IPS DF 6.9 (cell line): ENCODE results near the gene TPBGL.

Source experiments
- DNase-seq: peaks from one replicate; pipeline ENCODE4 v3.0.0-alpha.2; 2013; ENCODE audit warnings: low read depth, low spot score
- H3K27ac ChIP-seq: one replicate; pipeline ENCODE4 v1.5.1; 2013; ENCODE audit warnings: low read length, control low read depth
- H3K27me3 ChIP-seq: 2 replicates; pipeline ENCODE4 v1.6.1; 2013; ENCODE audit warnings: mild to moderate bottlenecking, low read length; ENCODE audit not compliant: control insufficient read depth, insufficient read depth
- H3K36me3 ChIP-seq: 2 replicates; pipeline ENCODE4 v1.6.1; 2013; ENCODE audit warnings: low read length; ENCODE audit not compliant: control insufficient read depth, insufficient read depth
- H3K4me1 ChIP-seq: 2 replicates; pipeline ENCODE4 v1.6.1; 2013; ENCODE audit warnings: low read length; ENCODE audit not compliant: control insufficient read depth, insufficient read depth
- H3K4me3 ChIP-seq: 2 replicates; pipeline ENCODE4 v1.5.1; 2013; ENCODE audit warnings: mild to moderate bottlenecking, low read length
- H3K9me3 ChIP-seq: 2 replicates; pipeline ENCODE4 v1.6.1; 2013; ENCODE audit warnings: low read length, inconsistent platforms; ENCODE audit not compliant: control insufficient read depth, insufficient read depth
- WGBS: extraction: QIAGEN DNeasy Blood & Tissue Kit; methylation state at CpG from one replicate; pipeline ENCODE4 v1.1.7; 2013; ENCODE audit warnings: mixed read lengths, missing lambda C conversion rate; ENCODE audit not compliant: insufficient read length, insufficient coverage; 5-methylcytosine and 5-hydroxymethylcytosine counted together

The TPBGL gene

DNA sequence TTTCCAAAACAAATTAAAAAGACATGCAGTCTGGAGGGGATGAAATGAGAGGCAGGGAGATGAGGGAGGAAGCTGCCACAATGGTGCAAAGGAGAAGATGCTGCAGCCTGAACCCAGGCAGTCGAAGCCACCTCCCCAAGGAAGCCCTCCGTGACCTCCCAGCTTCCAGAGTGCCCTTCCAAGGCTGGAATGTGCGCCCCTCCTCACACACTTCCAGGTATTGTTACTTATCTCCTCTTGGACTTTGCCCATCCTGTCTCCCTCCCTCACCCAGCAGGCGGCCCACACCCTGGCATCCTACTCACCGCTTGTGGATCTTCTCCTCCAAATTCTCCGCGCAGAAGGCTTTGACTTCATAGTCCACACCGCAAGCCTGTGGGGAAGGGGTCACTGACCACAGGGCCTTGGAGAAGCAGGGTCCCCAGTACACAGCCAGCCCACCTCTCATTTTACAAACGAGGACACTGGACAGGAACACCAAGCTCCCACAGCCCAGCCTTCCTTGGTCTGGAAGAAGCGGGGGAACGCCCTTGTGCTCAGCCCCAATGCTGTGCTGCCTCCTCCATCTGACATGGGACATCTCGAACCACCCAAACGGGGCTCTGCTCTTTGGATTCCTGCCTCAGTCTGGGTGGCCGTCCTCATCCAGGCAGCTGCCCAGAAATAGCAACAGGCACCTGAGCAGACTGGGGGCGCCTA, 40.3 kb downstream of the TPBGL start:
- Histone ChIP-seq H3K27ac (no peak overlapping the region), H3K36me3 (peaks cover 4% of the 10 kb centered on the region; the same call in 1 of the 2 replicates), H3K27me3 (no peaks in the 10 kb centered on the region), H3K9me3 (no peaks in the 10 kb centered on the region), H3K4me3 (no peak overlapping the region), H3K4me1 (peaks cover 2% of the 10 kb centered on the region)
- no peak for DNase-seq
- WGBS, result no CpG with 5 or more reads among the region's 15 CpGs

DNA sequence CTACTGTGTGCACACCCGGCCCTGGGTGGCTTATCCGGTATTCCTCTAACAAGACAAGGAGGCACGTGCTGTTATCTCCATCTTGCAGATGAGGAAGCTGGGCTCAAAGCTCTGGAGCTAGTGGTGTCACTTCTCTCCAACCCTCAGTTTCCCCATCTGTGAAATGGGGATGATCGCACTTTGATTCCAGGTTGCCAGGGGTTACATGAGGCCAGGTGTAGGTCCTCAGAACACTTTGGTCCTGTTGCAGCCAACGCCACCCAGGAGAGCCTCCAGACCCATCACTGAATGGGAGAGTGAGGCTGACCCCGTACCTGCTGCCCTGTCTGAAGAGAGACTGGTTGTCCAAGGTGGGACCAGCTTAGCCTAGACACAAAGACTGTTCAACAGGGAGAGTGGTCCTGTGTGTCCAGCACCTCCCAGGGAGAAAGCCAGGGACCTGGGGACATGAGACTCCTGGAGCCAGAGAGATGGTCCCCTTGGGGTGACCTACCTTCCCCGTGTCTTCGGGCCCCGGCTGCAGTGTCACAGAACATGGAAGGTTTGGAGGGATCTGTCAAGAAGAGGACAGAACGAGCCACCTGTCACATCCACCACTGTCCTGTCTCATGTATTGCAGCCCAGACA, 41.0 kb downstream of the TPBGL start:
- Histone ChIP-seq H3K4me3 (no peak overlapping the region), H3K27me3 (no peaks in the 10 kb centered on the region), H3K36me3 (peaks cover 4% of the 10 kb centered on the region; the same call in 1 of the 2 replicates), H3K9me3 (no peaks in the 10 kb centered on the region), H3K27ac (no peak overlapping the region), H3K4me1 (peaks cover 2% of the 10 kb centered on the region)
- no peak for DNase-seq
- no CpG with 5 or more reads among the region's 10 CpGs for WGBS

DNA sequence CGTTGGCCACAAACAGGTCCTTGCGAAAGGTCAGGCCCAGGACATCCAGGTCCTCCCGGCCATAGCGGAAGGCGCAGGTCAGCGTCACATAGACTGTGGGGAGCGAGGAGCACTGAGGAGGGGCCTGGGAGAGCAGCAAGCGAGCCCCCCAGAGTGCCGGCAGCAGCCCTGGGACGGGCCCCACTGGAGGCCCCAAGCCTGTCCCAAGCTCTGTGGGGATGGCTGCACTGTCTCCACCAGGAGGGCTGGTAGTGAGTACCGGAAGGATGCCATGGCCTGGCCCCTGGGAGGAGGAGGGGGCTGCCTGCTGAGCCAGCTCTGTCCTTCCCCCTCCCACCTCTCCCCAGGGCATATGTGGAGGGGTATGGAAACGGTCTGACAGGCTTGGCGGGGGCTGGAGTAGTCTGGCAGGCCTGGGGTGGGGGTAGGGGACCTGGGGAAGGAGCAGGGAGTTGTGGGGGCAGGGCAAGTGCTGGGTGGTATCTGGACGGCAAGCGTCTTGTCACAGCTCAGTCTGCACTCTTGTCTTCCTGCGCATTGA, 42.9 kb downstream of the TPBGL start:
- H3K9me3 ChIP-seq, result no peaks in the 10 kb centered on the region
- no peak overlapping the region for H3K27ac ChIP-seq
- H3K27me3 ChIP-seq, result no peaks in the 10 kb centered on the region
- H3K4me1 ChIP-seq, result peaks cover 2% of the 10 kb centered on the region
- H3K4me3 ChIP-seq, result no peak overlapping the region
- no peak for DNase-seq
- H3K36me3 ChIP-seq, result no peaks in the 10 kb centered on the region
- WGBS, result no CpG with 5 or more reads among the region's 16 CpGs

GRCh38 chr11:75285776-75286360, 45.3 kb downstream of the TPBGL start:
- Histone ChIP-seq H3K27ac (no peak overlapping the region), H3K27me3 (no peaks in the 10 kb centered on the region), H3K4me1 (peaks cover 2% of the 10 kb centered on the region), H3K9me3 (no peaks in the 10 kb centered on the region), H3K36me3 (no peaks in the 10 kb centered on the region), H3K4me3 (no peak overlapping the region)
- DNase-seq, result no peak
- no CpG with 5 or more reads among the region's 5 CpGs for WGBS

DNA sequence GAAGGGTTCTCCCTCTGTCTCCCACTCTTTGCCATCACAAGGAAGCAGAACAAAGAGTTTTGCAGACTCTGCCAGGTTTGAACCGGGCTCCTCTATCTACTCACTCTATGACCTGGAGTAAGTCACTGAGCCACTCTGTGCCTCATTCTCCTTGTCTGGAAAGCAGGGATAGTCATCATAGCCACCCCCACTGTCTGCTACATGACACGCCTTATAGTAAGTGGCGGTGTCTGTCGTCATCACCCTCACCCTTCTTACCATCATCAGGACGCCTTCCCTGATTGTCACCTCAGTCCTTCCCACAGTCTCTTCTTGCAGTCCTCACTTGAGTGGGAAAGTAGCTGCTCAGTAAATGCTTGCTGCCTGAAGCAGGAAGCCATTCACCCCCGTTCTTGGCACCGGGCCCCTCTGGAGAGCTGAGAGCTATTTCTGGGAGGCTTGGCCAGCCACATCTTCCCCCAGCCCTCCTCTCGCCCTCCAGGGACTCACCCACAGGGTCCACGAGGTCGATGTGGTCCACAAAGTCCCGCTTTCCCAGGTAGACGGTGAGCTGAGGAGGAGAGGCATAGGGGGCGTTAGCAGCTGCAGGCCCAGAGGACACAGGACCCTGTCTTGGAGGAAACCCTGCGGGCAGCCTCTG, 46.4 kb downstream of the TPBGL start:
- H3K36me3 ChIP-seq, result no peaks in the 10 kb centered on the region
- no CpG with 5 or more reads among the region's 14 CpGs for WGBS
- H3K4me3 ChIP-seq, result no peak overlapping the region
- H3K9me3 ChIP-seq, result no peaks in the 10 kb centered on the region
- no peak for DNase-seq
- peaks cover 2% of the 10 kb centered on the region for H3K4me1 ChIP-seq
- H3K27ac ChIP-seq, result no peak overlapping the region
- H3K27me3 ChIP-seq, result no peaks in the 10 kb centered on the region

DNA sequence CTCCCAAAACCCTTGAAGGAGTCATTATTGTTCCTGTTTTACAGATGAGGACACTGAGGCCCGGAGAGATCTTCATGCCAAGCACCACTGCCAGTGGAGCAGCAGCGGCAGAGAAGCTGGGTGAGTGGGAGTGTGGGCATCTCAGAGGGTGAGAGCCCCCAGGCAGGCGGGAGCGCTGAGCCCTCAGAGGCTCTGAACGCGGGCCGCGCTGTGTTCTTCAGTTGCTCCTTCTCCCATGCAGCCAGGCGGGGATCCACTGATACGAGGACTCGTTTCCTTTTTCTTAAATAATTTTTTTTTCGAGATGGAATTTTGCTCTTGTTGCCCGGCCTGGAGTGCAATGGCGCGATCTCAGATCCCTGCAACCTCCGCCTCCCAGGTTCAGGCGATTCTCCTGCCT, 47.0 kb downstream of the TPBGL start:
- Histone ChIP-seq H3K27me3 (no peaks in the 10 kb centered on the region), H3K4me1 (peaks cover 2% of the 10 kb centered on the region), H3K27ac (no peak overlapping the region), H3K9me3 (no peaks in the 10 kb centered on the region), H3K36me3 (no peaks in the 10 kb centered on the region), H3K4me3 (no peak overlapping the region)
- no peak for DNase-seq
- WGBS, result no CpG with 5 or more reads among the region's 17 CpGs

- Histone ChIP-seq H3K4me1 (no peaks in the 10 kb centered on the region), H3K4me3 (no peak overlapping the region), H3K9me3 (no peaks in the 10 kb centered on the region), H3K27ac (no peak overlapping the region), H3K36me3 (no peaks in the 10 kb centered on the region), H3K27me3 (no peaks in the 10 kb centered on the region)
- DNase-seq, result no peak
- no CpG with 5 or more reads among the region's 6 CpGs for WGBS
These were observed 48.9 kb downstream of the TPBGL start for GRCh38 chr11:75289511-75289760.

- no peak overlapping the region for H3K4me3 ChIP-seq
- H3K27me3 ChIP-seq, result no peaks in the 10 kb centered on the region
- no peaks in the 10 kb centered on the region for H3K9me3 ChIP-seq
- H3K4me1 ChIP-seq, result no peaks in the 10 kb centered on the region
- WGBS, result no CpG with 5 or more reads among the region's 12 CpGs
- no peak overlapping the region for H3K27ac ChIP-seq
- H3K36me3 ChIP-seq, result no peaks in the 10 kb centered on the region
- DNase-seq, result no peak
These were observed 49.3 kb downstream of the TPBGL start for GRCh38 chr11:75289919-75290318.

- DNase-seq, result no peak
- no CpG with 5 or more reads among the region's 6 CpGs for WGBS
- Histone ChIP-seq H3K4me3 (no peak overlapping the region), H3K9me3 (no peaks in the 10 kb centered on the region), H3K27me3 (no peaks in the 10 kb centered on the region), H3K4me1 (no peaks in the 10 kb centered on the region), H3K36me3 (no peaks in the 10 kb centered on the region), H3K27ac (no peak overlapping the region)
These were observed 51.2 kb downstream of the TPBGL start for GRCh38 chr11:75291741-75292140.

DNA sequence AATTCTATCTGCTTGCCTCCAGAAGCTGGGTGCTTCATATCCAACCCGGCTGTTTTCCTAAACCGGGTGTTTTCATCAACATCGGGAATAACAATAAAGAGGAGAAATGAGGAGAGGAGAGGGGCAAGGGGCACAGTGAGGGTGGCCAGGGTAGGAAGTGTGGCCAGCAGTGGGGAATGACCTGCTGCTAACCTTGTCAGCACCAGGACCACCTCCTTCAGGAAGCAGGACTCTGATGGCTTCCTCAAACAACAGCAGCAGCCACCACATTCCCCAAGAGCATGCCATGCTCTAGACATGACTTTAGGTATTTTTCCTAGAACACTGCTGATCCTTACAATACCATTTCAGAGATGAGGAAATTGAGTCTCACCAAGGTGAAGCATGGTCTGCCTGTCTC, 52.4 kb downstream of the TPBGL start:
- H3K27ac ChIP-seq, result no peak overlapping the region
- no peaks in the 10 kb centered on the region for H3K4me1 ChIP-seq
- no peaks in the 10 kb centered on the region for H3K36me3 ChIP-seq
- no CpG with 5 or more reads among the region's 3 CpGs for WGBS
- DNase-seq, result no peak
- H3K27me3 ChIP-seq, result no peaks in the 10 kb centered on the region
- H3K4me3 ChIP-seq, result no peak overlapping the region
- H3K9me3 ChIP-seq, result no peaks in the 10 kb centered on the region
